Nephron progenitor cell (in vitro differentiated cells): ENCODE data around the gene FAM193A.
A peak's percentile ranks its signal among the peaks of the same experiment; 100 is the strongest.

ENCODE experiments used
- DNase-seq: peaks from one replicate; pipeline ENCODE4 v3.0.0; 2021
- H3K27ac Mint-ChIP-seq: 2 replicates; pipeline ENCODE4 v1.8.0; 2021; ENCODE audit warnings: mild to moderate bottlenecking, moderate library complexity, mixed read lengths
- H3K27me3 Mint-ChIP-seq: 2 replicates; pipeline ENCODE4 v1.8.0; 2021; ENCODE audit warnings: mild to moderate bottlenecking, low read depth, mixed read lengths; ENCODE audit not compliant: poor library complexity
- H3K36me3 Mint-ChIP-seq: 2 replicates; pipeline ENCODE4 v1.8.0; 2021; ENCODE audit warnings: low read depth, mixed read lengths
- H3K4me1 Mint-ChIP-seq: 2 replicates; pipeline ENCODE4 v1.8.0; 2021; ENCODE audit warnings: mixed read lengths
- H3K4me3 Mint-ChIP-seq: 2 replicates; pipeline ENCODE4 v1.8.0; 2021; ENCODE audit warnings: mild to moderate bottlenecking, moderate library complexity, mixed read lengths
- H3K9me3 Mint-ChIP-seq: 2 replicates; pipeline ENCODE4 v1.8.0; 2021; ENCODE audit warnings: mild to moderate bottlenecking, moderate library complexity, mixed read lengths
- TF ChIP-seq, protein P1 (sequence below): fragments of 200-600 bp; sonication (generic); IDR thresholded peaks from 2 replicates; pipeline ENCODE4 v1.5.0; 2021; ENCODE audit warnings: antibody characterized with exemption

Gene FAM193A

DNA sequence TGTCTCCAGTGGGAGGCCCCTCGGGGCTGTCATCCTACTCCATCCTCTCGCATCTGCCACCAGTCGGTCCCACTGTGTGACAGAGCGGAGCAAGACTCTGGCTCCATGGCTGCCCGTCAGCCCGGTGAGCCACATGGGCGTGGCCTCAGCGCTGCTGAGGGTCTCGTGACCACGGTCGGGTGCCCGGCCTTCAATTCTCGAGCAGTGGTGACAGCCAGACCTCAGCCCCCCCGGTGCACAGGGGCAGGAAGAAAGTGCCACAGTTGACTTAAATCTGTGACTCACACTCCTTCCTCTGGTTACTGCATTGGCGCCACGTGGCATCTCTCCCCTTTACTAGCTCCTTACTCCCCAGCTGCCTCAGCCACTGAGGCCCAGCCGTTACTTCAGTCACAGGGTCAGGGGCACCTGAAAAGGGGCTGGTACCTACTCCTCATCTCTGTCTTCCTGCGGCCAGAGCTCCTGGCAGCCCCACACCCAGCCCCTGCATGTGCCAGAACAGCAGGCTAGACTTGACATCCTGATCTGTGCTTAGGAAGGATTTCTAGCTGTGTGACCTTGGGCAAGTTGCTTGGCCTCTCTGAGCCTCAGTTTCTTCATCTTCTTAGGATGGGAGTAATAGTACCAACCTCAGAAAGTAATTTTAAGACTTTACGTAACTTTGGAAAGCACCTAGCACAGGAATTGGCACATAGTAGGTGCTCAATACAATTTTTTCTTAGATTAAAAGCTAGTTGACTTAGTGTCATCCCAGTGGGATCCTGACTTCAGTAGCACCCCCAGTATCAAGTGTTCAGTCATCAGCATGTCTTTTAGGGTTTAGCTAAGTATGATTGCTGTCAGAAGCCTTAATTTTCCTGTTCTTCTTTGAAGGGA lies 153.6 kb downstream of the FAM193A start:
- no peak overlapping the region for H3K27ac Mint-ChIP-seq

DNA sequence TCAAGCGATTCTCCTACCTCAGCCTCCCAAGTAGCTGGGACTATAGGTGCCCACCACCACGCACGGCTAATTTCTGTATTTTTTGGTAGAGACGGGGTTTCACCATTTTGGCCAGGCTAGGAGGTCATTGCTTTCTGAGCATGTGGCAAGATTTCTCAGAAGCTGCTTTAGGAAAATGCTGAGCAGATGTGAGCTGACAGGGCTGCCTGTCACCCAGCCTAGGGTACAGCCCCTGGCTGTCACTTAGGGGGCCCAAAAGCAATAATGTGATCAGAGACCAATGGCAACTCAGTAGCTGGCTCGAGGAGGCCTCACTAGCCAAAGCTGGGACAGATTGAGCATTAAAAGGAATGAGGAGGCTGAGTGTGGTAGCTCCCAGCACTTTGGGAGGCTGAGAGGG lies 154.9 kb downstream of the FAM193A start:
- Mint-ChIP-seq H3K4me1 (peaks cover 40% of the 10 kb centered on the region), H3K36me3 (peaks cover 87% of the 10 kb centered on the region), H3K27ac (peak overlapping the region; percentile 85), H3K4me3 (no peak overlapping the region), H3K27me3 (no peaks in the 10 kb centered on the region), H3K9me3 (no peaks in the 10 kb centered on the region)
- TF ChIP-seq, protein P1, sequence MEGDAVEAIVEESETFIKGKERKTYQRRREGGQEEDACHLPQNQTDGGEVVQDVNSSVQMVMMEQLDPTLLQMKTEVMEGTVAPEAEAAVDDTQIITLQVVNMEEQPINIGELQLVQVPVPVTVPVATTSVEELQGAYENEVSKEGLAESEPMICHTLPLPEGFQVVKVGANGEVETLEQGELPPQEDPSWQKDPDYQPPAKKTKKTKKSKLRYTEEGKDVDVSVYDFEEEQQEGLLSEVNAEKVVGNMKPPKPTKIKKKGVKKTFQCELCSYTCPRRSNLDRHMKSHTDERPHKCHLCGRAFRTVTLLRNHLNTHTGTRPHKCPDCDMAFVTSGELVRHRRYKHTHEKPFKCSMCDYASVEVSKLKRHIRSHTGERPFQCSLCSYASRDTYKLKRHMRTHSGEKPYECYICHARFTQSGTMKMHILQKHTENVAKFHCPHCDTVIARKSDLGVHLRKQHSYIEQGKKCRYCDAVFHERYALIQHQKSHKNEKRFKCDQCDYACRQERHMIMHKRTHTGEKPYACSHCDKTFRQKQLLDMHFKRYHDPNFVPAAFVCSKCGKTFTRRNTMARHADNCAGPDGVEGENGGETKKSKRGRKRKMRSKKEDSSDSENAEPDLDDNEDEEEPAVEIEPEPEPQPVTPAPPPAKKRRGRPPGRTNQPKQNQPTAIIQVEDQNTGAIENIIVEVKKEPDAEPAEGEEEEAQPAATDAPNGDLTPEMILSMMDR, result no peak
- no peak for DNase-seq

More for the DNA sequence above, 153.6 kb downstream of the FAM193A start:
- no peak for DNase-seq
- no peaks in the 10 kb centered on the region for H3K9me3 Mint-ChIP-seq
- no peaks in the 10 kb centered on the region for H3K27me3 Mint-ChIP-seq
- H3K36me3 Mint-ChIP-seq, result peaks cover 82% of the 10 kb centered on the region
- no peak overlapping the region for H3K4me3 Mint-ChIP-seq
- H3K4me1 Mint-ChIP-seq, result peaks cover 30% of the 10 kb centered on the region
- TF ChIP-seq, protein P1, result no peak

DNA sequence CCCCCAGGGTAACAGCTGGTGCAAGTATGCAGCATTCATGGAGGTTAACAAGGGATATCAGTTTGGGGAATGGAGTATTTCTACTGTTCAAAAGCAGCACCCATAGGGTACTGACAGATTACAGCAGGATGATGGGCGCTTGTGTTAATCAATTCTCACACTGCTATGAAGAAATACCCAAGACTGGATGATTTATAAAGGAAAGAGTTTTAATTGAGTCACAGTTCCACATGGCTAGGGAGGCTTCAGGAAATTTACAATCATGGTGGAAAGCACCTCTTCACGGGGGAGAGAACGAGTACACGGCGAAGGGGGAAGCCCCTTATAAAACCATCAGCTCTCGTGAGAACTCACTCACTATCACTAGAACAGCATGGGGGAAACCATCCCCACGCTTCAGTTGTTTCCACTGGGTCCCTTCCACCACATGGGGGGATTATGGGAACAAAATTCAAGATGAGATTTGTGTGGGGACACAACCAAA lies 155.5 kb downstream of the FAM193A start:
- Mint-ChIP-seq H3K4me3 (no peak overlapping the region), H3K9me3 (no peaks in the 10 kb centered on the region), H3K27ac (peak overlapping the region; percentile 85), H3K27me3 (no peaks in the 10 kb centered on the region), H3K4me1 (peaks cover 42% of the 10 kb centered on the region), H3K36me3 (peaks cover 91% of the 10 kb centered on the region)
- no peak for DNase-seq
- TF ChIP-seq, protein P1, result no peak

DNA sequence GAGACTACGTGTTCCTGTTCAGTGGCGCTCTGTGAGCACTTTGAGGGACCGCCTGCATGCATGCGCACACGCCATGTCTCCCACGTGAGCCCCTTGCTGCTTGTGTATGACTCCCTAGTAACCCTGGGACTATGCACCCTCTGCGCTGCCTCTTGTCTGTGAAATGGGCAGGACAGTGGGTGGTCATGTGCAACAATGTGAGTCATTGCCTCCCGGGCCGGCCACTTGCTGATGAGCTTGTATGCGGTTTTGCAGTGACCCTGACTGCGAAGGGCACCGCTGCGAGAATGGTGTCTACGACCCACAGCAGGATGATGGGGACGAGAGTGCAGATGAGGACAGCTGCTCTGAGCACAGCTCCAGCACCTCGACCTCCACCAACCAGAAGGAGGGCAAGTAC lies 158.2 kb downstream of the FAM193A start:
- H3K4me1 Mint-ChIP-seq, result peaks cover 29% of the 10 kb centered on the region
- no peaks in the 10 kb centered on the region for H3K27me3 Mint-ChIP-seq
- no peak overlapping the region for H3K27ac Mint-ChIP-seq
- TF ChIP-seq, protein P1, result no peak
- H3K4me3 Mint-ChIP-seq, result no peak overlapping the region
- no peak for DNase-seq
- H3K9me3 Mint-ChIP-seq, result no peaks in the 10 kb centered on the region
- H3K36me3 Mint-ChIP-seq, result peaks cover 88% of the 10 kb centered on the region

DNA sequence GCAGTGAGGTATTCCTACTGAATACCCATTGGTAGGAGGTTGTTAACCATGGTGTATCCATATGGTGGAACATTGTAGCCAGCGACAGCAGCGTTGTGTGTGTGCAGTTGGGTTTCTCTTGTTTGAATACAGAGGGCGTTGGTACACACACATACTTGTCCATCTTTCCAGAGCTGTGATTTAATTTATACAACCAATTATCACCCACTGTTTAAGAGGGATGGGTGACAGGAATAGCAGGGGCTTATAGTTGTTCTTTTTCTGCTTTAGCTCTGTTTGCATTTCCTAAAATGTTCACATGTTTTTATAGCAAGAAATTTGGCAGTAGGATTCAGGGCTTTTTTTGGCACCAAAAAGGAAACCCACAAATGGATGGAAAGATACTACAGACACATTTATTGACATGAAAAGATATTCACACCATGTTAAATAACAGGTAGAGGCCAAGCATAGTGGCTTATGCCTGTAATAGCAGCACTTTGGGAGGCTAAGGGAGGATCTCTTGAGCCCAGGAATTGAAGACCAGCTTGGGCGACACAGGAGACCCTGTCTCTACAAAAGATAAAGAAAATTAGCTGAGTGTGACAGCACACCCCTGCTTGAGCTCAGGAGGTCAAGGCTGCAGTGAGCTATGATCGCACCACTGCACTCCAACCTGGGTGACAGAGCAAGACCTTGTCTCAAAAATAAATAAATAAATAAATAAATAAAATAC lies 159.1 kb downstream of the FAM193A start:
- Mint-ChIP-seq H3K27me3 (no peaks in the 10 kb centered on the region), H3K27ac (no peak overlapping the region), H3K4me1 (peaks cover 29% of the 10 kb centered on the region), H3K9me3 (no peaks in the 10 kb centered on the region), H3K4me3 (no peak overlapping the region), H3K36me3 (peaks cover 91% of the 10 kb centered on the region)
- TF ChIP-seq, protein P1, result no peak
- no peak for DNase-seq
